ENCODE measurements around the gene ABCG4.

- TF ChIP-seq CTCF (IDR thresholded peaks at IDR 0.05) (no peak), POLR2A (IDR thresholded peaks at IDR 0.05) (no peak)
Observed at GRCh38 chr11:119187123-119187892, 38.5 kb downstream of the ABCG4 start.
